KOPT-K1 (cell line): Measurements from ENCODE around the gene DYNLL1.
A peak's percentile ranks its signal among the peaks of the same experiment; 100 is the strongest.
"Not testable (repeated sequence)": the region's sequence is repeated elsewhere in the genome, so short reads cannot be mapped to it uniquely, and the experiment has no call there.

Source experiments
- H3K27ac ChIP-seq: fragments of 200-600 bp; sonication (generic); 2 replicates; pipeline ENCODE4 v1.5.1; 2016; ENCODE audit warnings: antibody characterized with exemption, mild to moderate bottlenecking, low read depth, low read length; ENCODE audit not compliant: poor library complexity, severe bottlenecking
- H3K36me3 ChIP-seq: fragments of 200-600 bp; sonication (generic); 2 replicates; pipeline ENCODE4 v1.5.1; 2017; ENCODE audit warnings: antibody characterized with exemption, mild to moderate bottlenecking, low read length, moderate library complexity; ENCODE audit not compliant: insufficient read depth
- H3K9me3 ChIP-seq: fragments of 200-600 bp; sonication (generic); 2 replicates; pipeline ENCODE4 v1.5.1; 2017; ENCODE audit warnings: antibody characterized with exemption, low read length, mild to moderate bottlenecking; ENCODE audit not compliant: insufficient read depth, poor library complexity, severe bottlenecking

Gene DYNLL1

DNA sequence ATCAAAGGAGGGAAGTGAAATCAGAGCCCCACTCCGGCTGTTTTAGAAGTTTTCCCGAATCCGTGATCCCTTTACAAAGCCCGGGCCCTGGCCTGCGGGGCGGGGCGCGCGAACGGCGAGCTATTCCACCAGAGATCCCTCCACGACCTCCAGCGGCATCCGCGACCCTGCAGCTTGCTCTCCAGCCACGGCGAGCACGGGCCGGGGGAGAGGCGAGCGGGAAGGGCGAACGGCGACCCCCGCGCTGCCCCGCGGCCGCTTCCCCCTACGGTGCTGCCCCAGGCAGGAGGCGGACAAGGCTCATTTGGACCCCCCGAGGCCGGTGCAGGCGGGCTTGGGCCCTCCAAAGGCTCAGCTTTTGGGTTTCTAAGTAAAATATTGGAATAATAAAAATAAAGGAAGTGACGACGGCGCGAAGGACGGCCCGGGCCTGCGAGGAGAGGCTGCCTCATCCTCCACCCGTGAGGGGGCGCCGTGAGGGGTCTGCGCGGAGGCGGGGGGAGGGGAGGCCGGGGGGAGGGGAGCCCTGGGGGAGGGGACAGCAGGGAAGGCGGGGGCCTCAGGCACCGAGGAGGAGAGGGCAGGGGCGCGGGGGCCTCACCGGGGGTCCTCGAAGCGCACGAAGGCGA, 27.0 kb upstream of the DYNLL1 start:
- Histone ChIP-seq H3K9me3 (no peaks in the 10 kb centered on the region), H3K36me3 (peaks cover 39% of the 10 kb centered on the region), H3K27ac (peak overlapping the region; percentile 94)

DNA sequence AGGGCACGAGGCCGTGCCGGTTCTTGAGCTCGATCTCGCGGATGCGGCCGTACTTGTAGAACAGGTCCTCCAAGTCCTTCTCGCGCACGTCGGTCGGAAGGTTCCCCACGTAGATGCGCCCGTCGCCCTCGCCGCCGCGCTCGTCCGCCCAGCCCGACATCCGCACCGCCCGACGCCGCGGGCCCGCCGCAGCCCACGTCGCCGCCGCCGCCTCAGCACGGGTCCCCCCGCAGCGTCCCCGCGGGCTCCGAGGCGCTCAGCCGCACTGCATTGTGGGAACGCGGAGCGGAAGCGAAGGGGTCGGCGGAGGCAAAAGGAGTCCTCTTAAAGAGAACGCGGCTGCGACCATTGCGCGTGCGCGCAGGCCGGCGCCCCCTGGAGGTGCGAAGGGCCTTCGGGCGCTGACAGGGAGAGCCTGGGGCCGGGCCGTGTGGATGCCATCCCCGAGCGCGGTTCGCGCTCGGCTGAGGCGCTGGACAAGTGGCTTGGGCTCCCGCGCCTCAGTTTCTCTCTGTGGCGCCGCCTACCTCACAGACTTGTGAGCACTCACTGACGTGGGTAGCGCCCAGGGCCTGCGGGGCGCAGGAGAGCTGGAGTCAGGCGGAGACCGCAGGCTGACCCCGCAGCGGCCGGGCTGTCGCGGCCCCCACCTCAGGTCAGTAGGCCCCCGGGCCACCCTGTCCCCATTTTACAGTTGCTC, 26.3 kb upstream of the DYNLL1 start, which contains the start of gene SRSF9:
TSS of gene SRSF9 (minus strand) at position 299 of the 700 bp plus-strand sequence. CDS start at position 160, 139 bp downstream.
- no peaks in the 10 kb centered on the region for H3K9me3 ChIP-seq
- peak within 1 kb of the TSS; percentile 94 for H3K27ac ChIP-seq
- peaks cover 33% of the 10 kb centered on the region for H3K36me3 ChIP-seq

DNA sequence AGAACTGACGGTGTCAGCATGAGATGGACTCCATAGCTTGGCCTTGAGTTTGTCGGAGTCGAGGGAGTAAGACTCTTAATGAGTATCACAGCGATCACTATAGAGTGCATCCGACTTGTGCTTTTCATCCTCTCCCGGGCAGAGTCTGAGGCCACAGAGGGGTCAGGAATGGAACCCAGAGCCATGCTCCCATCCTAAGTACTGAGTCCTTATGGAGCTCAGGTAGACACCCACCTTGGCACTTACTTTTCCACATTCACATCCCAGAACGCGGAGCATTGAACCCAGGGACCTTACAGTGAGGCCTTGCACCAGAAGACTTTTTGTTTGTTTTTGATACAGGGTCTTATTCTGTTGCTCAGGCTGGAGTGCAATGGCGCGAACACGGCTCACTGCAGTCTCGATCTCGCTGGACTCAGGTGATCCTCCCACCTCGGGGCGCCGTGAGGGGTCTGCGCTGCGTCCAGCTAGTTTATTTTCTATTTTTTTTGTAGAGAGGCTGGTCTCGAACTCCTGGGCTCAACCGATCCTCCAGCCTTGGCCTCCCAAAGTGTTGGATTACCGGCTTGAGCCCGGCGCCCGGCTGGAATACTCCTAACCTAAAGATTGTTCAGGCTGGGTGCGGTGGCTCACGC, 25.6 kb upstream of the DYNLL1 start:
- peaks cover 26% of the 10 kb centered on the region for H3K36me3 ChIP-seq
- no peaks in the 10 kb centered on the region for H3K9me3 ChIP-seq
- H3K27ac ChIP-seq = peak overlapping the region; percentile 94

DNA sequence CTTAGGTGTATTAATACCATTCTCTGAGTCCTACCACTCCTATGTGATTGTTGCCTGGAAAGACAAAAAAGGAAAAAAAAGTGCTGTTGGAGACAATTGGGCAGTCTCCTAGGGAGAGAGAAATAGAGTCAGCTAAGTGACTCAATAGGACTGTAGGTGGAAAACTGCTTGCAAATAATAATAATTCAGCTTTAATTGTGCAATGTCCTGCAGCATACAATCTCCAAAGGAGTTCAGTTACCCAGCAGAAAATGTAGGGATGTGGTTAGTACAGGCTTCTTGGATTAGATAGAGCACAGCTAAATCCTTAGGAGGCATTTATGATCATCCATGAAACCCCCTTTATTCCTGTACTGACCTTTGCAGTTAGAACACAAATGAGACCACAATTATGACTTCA, 23.4 kb upstream of the DYNLL1 start:
- no peak overlapping the region for H3K27ac ChIP-seq
- no peaks in the 10 kb centered on the region for H3K9me3 ChIP-seq
- peaks cover 4% of the 10 kb centered on the region for H3K36me3 ChIP-seq

DNA sequence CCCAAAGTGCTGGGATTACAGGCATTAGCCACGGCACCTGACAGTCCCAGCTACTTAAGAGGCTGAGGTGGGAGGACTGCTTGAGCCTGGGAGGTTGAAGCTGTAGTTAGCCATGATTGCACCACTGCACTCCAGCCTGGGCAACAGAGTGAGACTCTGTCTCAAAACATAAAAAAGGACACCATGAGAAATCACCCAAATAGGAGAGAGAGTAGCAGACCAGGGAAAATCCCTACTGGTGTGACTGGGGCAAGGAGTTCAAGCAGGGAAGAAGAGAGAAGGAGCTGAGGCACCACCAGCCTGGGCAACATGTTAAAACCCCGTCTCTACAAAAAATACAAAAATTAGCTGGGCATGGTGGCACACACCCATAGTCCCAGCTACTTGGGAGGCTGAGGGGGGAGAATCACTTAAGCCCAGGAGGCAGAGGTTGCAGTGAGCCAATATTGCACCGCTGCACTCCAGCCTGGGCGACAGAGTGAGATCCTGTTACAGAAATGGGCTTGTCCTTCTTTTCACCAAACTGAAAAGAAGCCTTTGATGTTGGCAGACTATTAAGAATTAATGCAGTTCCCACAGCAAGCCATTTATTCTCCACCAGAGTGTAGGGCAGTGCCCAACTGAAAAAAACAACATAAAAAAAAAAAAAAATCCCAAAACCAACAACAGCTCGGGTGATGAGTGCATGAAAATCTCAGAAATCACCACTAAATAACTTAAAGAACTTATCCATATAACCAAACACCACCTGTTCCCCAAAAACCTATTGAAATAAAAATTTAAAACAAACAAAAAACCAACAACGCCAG, 21.9 kb upstream of the DYNLL1 start:
- Histone ChIP-seq H3K9me3 (no peaks in the 10 kb centered on the region), H3K27ac (no peak overlapping the region), H3K36me3 (no peaks in the 10 kb centered on the region)

DNA sequence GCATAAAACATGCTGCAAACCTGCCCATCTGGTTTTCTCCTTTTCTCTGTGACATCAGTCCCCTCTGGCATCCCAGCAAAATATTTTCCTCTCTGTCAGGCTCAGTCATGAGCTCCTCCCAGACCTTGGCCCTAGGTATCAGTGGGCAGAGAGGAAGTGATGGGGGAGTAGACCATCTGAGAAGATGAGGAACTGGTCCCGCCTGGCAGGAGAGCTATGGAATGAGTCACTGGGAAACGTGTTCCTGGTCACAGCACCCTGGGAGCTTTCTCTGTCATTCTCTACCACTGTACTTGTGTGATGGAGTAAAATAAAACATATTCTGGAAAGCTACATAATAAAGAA, 21.3 kb upstream of the DYNLL1 start:
- Histone ChIP-seq H3K27ac (no peak overlapping the region), H3K36me3 (no peaks in the 10 kb centered on the region), H3K9me3 (no peaks in the 10 kb centered on the region)

DNA sequence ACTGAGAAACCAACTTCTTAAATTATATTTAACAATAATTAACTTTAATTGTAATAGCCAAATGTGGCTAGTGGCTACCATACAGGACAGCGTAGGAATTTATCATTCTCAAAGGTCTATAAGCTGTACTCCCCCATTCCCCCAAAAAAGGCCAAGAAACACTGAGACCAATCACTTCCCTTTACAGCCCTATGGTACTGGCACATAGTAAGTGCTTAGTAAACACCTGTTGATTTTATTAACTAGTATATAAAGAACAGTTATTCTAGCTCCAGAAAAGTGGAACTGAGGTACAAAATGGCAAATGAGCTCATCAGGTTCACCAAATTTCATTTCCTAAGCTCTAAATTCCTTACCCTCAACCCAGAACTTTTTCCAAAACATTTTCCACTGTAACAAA, 20.3 kb upstream of the DYNLL1 start:
- H3K27ac ChIP-seq = no peak overlapping the region
- H3K36me3 ChIP-seq = no peaks in the 10 kb centered on the region
- no peaks in the 10 kb centered on the region for H3K9me3 ChIP-seq

DNA sequence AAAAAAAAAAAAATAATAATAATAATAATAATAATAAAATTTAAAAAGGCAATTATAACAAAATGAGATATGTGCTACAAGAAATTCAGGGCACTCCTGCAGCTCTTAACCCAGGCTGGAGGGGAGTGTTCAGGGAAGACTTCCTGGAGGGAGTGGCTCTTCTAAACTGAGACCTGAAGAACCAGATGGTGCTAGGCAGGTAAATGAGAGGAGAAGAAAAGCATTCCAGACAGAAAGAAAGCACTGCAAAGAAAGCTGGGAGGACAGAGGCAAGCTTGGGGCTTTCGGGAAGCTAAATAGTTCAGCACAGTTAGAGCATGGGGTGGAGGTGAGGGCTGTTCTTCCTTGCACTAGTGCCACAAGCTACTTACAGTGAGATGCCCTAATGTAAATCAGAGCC, 16.5 kb upstream of the DYNLL1 start:
- Histone ChIP-seq H3K9me3 (no peaks in the 10 kb centered on the region), H3K27ac (no peak overlapping the region), H3K36me3 (no peaks in the 10 kb centered on the region)

DNA sequence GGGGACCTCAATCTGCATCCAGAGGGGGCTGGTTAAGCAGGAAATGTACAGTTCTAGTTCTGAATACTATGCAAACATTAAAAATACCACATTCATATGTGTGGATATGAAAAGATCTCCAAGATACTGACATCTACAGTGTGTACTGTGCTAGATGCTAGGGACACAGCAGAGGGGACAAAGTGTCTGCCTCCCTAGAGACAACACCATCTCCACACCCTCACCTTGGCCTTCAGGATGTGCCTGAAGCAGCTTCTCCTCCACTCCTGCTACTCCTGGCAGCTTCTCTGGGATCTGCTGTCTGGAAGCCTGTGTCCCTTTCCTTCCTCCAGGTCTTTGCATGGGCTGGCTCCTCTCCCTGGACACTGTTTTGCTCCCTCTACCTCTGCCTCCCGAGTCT, 15.7 kb upstream of the DYNLL1 start:
- peak overlapping the region; percentile 6 for H3K27ac ChIP-seq
- no peaks in the 10 kb centered on the region for H3K9me3 ChIP-seq
- H3K36me3 ChIP-seq = no peaks in the 10 kb centered on the region

DNA sequence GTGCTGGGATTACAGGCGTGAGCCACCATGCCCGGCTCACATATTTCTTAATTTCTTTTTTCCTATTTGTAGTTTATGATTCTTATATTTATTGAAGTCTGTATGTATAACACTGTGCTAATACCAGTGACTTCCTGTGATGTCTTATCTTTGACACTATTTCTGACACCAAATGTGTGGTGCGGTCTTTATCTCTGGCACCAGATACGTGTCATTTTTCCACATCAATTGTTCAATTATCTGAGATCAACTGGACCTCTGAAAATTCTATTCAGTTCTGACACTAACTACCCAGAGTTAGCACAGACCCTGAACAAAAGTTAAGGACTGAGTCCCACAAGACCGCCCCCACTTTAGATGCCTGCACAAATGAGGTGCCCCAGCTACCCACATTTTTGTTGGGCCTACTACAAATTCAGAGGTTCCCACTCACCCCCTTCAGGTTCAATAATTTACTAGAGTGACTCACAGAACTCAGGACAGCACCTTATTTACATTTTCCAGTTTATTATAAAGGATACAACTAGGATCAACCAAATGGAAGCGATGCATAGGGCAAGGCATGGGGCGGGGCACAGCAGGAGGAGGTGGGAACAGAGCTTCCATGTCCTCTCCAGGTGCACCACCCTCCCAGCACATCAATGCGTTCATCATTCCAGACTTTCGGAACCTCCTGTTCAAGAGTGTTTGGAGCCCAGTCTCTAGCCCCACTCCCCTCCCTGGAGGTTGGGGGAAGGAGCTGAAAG, 14.7 kb upstream of the DYNLL1 start:
- H3K9me3 ChIP-seq = no peaks in the 10 kb centered on the region
- no peaks in the 10 kb centered on the region for H3K36me3 ChIP-seq
- H3K27ac ChIP-seq = peak overlapping the region; percentile 1

DNA sequence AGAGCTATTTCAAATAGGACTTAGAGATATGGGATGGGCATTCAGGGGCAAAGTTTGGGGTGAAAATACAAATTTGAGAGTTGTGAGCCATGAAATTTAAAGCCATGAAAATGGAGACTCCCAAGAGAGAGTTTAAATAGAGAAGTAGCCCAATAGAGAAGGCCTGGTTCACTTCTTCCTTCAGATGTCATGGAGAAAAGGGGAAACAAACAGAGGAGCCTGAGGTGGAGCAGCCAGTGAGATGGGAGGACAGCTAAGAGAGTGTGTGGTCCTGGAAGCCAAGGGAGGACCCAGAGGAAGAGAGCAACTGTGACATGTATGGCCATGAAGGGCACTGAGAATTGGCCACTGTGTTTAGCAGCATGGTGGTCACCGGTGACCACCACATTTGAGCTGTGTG, 12.3 kb upstream of the DYNLL1 start:
- no peak overlapping the region for H3K27ac ChIP-seq
- no peaks in the 10 kb centered on the region for H3K9me3 ChIP-seq
- H3K36me3 ChIP-seq = no peaks in the 10 kb centered on the region

DNA sequence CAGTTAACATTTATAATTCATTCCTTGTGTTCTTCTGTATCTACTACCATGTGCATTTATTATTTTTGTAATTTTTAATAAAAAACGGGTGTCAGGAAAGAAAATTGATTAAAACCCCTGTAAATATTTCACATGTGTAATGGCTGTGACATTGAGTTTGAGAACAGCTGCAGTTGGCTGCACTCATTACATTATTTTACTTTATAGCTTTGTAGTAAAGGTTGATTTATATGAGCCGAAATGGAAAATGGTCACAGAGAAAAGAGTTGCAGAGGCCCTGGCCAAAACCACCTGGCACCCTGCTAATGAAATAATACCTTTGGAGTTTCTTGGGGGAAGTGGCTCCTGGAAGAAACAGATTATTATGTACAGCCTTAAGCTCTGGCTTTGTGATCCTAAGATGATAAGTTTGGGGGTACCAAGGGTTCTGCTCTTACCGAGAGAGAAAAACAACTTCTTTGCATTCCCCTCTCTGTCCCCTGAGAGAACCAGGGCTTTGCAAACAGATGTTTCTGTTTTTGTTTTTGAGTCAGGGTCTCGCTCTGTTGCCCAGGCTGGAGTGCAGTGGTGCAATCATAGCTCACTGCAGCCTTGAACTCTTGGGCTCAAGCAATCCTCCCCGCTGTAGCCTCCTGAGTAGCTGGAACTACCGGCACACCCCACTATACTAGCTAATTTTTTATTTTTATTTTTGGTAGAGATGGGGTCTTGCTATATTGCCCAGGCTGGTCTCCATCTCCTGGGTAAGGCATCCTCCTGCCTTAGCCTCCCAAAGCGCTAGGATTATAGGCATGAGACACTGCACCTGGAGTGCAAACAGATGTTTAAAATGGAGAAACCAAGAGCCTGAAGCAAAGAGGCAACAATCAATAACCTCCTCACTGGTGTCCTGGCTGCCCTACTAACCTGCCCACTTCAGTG, 9.7 kb upstream of the DYNLL1 start:
- Histone ChIP-seq H3K27ac (no peak overlapping the region), H3K36me3 (no peaks in the 10 kb centered on the region; the same call in 1 of the 2 replicates), H3K9me3 (no peaks in the 10 kb centered on the region)

DNA sequence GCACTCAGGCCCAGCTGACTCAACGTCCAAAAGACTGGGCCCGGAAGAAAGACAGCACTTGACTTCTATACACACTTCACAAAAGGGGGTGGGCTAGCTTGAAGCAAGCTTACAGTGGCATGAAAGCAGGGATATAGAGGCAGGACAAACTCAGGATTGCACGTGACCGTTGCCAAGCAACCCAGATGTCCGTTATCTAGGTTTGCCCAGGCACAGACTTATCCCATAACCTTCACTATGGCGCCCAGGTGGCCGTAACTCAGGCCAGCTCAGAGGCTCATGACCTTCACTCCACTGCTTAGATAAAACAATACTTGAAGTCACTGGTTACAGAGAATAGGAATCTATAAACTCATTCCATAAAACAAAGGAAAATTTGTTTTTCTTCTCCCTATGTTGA, 8.4 kb upstream of the DYNLL1 start:
- not testable (repeated sequence) for H3K27ac ChIP-seq, H3K36me3 ChIP-seq, H3K9me3 ChIP-seq
